Left renal pelvis (tissue), 4 donors: ENCODE measurements around the gene TXNL4A. TPM values are rescaled to one million over a fixed set of nuclear protein-coding genes. Genes with fewer than 3 reads are reported as not detected.
"Not testable (repeated sequence)": the region's sequence is repeated elsewhere in the genome, so short reads cannot be mapped to it uniquely, and the experiment has no call there.

Experiments used
- DNase-seq, 4 donors: peaks; one replicate each; pipeline ENCODE4 v3.0.0-alpha.2; 2013; ENCODE audit warnings: low read depth in 4 of 4, low spot score in 3 of 4
- polyA plus RNA-seq, 4 donors: library from polyadenylated mRNA; unstranded; fragments of 120-200 nt; gene quantifications; one replicate each; pipeline ENCODE4 v1.2.1, GENCODE V29; 2013; ENCODE audit not compliant: insufficient read length in 4 of 4

The TXNL4A gene
- polyA plus RNA-seq, 4 donors: 73.3 to 97.3 (median 92.0) TPM

DNA sequence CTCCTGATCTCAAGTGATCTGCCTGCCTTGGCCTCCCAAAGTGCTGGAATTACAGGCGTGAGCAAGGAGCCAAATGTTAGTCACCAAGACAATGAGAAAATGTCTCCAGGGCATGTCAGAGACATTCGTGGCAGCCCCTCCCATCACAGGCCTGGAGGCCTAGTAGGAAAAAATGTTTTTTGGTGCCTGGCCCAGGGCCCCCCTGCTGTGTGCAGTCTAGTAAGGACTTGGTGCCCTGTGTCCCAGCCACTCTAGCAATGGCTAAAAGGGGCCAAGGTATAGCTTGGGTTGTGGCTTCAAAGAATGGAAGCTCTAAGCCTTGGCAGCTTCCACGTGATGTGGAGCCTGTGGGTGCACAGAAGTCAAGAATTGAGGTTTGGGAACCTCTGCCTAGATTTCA lies 12.5 kb upstream of the TXNL4A start:
- DNase-seq: no peak

DNA sequence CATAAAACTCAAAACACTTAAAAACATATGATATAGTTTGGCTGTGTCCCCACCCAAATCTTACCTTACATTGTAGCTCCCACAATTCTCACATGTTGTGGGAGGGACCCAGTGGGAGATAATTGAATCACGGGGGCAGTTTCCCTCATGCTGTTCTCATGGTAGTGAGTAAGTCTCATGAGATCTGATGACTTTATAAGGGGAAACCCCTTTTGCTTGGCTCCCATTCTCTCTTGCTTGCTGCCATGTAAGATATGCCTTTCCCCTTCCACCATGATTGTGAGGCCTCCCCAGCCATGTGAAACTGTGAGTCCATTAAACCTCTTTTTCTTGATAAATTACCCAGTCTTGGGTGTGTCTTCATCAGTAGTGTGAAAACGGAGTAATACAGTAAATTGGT lies 11.3 kb upstream of the TXNL4A start:
- not testable (repeated sequence) for DNase-seq

DNA sequence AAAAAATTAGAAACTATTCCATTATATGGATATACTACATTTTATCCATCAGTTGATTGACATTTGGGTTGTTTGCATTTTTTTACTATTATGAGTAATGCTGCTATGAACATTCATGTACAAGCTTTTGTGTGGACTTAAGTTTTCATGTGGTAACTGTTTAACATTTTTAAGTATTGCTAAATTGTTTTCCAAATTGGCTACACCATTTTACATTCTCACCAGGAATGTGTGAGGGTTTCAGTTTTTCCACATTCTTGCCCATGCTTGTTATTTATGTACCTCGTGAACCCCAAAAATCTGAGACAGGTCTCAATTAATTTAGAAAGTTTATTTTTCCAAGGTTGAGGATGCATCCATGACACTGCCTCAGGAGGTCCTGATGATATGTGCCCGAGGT lies 3.1 kb upstream of the TXNL4A start:
- no peak for DNase-seq

DNA sequence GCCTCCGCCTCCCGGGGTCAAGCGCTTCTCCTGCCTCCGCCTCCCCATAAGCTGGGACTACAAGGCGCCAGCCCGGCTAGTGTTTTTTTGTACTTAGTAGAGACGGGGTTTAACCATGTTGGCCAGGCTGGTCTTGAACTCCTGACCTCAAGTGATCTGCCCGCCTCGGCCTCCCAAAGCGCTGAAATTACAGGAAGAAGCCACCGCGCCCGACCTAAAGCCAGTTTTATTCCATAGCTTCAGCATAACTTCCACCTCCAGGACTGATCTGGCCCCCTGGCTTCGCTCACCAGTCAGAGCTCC lies 783 bp upstream of the TXNL4A start:
- no peak for DNase-seq

DNA sequence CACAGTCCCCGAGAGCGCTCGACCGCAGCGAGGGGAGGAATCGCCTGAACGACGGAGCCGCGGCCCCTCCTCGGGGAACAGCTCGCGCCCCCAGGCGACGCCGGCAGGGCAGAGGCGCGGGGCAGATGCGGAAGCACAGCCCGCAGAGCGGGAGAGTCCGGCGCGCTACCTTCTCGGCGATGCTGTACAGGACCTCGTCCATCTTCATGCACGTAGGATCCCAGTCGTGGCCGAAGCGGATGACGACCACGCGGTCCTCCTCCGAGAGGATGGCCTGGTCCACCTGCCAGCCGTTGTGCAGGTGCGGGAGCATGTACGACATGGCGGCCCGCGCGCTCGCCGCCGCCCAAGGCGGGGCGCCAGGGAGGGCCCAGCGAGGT lies 302 bp downstream of the TXNL4A start:
- peak in 3 of 4 donors; percentile 22 to 47 (median 34) for DNase-seq

DNA sequence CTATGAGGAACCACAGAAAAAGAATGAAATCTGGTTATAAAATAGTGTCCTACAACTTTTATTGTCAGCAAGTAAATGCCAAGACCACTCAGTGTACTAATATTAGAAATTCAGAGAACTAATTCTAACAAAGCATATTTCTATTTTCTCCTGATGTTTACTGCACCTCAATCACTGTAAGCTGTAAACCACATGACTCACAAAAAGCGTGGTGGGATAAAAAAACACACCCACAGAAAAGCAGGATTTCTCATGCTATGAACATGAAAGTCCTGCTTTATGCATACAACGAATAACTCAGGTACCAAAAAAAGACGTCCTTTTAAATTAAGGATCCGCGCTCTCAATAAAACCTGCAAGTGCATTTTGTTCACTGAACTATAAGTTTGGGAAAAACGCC lies 797 bp downstream of the TXNL4A start:
- DNase-seq: no peak

DNA sequence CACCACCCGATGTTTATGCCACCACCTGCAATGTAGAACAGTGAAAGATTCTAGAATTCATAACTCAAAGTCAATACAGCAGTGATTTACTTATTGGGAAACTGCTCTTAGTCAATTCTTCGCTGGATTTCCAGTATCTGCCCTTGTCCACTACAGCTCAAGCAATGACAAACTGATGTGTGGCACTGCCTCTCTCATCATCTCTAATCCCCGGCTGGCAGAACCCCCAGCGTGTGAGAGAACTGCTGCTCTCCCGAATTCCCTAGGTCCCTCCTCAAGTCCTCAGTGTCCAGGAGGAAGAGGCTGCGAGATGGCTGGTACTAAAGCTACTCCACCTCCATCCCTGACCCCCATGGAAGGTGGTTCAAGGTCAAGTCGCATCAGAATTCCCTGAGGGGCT lies 1.6 kb downstream of the TXNL4A start:
- DNase-seq: no peak

DNA sequence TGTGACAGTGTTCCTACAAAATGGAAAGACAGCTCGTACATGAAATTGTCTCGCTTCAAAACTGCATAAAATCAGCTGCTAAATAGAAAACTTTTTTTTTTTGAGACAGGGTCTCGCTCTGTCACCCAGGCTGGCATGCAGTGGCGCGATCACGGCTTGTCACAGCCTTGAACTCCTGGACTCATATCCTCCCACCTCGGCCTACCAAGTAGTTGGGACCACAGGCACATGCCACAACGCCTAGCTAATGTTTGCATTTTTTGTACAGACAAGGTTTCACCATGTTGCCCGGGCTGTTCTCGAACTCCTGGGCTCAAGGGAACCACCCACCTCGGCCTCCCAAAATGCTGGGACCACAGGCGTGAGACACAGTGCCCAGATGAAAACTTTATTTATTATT lies 3.2 kb downstream of the TXNL4A start:
- no peak for DNase-seq

DNA sequence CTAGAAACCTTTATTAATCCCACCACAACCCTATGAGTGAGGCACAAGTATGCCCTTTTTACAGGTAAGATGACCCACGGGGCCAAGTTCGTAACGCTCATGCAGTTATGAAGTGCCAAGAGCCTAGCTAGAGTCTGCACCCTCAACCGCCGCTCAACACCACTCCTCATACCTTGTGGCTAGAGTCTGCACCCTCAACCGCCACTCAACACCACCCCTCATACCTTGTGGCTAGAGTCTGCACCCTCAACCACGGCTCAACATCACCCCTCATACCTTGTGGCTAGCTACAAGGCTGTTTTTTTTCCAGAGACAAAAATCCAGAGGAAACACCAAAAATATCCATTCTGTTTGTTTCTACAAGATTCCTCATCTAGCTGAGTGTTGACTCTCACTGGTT lies 4.6 kb downstream of the TXNL4A start:
- DNase-seq: no peak

DNA sequence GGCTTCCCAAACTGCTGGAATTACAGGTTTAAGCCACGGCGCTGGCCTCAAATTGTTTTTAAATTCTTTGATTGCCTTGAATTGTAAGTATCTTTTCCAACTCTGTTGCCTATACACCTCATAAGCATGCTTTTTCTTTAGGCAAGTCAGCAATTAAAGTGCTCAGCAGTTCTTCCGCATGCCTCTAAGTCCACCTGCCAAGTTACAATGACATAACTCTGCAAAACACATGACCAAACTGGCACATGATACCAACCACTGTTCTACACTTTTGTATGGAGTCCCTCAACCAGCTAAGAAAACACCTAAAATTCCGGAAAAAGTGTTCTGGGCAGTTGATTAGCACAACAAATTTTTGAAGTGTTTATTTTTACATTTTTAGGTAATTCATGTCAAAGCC lies 5.1 kb downstream of the TXNL4A start:
- DNase-seq: no peak

DNA sequence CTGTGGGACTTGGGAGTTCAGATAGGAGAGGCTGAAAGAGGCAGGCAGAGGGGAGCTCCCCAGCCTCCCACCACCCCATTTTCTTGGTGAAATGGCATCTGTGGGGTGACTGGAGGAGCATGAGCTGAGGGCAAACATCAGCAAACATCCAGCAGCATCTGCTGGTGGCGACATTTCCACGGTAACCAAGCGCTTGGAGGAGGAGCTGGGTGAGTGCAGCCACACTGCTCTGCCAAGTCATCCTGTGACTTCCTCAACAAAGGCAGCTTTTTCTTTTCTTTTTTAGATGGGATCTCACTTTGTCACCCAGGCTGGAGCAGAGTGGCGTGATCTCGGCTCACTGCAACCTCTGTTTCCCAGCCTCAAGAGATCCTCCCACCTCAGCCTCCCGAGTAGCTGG lies 5.6 kb downstream of the TXNL4A start:
- DNase-seq: no peak

DNA sequence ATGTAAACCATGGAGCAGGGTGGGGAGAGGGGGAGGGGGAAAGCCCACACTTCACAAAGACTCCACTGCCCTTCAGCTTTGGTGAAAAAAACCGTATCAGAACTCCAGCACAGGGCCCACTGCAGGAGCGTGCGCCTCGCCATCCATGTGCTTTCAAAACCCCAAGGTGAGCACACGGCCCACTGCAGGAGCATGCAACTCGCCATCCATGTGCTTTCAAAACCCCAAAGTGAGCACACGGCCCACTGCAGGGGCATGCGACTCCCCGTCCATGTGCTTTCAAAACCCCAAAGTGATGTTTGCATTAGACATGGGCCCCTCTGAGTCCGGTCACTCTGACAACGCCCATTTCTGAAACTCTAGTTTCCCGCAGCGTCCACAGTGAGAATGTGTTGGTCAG lies 7.8 kb downstream of the TXNL4A start:
- no peak for DNase-seq

DNA sequence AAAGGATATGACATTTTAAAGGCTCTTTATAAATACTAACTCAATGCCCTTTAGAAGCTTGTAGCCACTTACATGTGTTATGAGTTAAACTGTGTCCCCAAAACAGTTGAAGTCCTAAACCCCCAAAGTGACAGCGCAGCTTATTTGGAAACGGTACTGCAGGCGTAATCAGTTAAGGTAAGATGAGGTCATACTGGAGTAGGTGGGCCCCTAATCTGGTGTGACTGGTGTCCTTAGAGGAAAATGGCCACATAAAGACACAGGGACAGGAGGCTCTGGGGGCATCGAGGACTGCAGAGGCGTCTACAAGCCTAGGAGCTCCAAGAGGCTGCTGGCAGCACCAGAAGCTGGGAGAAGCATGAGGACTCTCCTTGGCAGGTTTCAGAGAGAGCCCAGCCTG lies 8.5 kb downstream of the TXNL4A start:
- DNase-seq: no peak

DNA sequence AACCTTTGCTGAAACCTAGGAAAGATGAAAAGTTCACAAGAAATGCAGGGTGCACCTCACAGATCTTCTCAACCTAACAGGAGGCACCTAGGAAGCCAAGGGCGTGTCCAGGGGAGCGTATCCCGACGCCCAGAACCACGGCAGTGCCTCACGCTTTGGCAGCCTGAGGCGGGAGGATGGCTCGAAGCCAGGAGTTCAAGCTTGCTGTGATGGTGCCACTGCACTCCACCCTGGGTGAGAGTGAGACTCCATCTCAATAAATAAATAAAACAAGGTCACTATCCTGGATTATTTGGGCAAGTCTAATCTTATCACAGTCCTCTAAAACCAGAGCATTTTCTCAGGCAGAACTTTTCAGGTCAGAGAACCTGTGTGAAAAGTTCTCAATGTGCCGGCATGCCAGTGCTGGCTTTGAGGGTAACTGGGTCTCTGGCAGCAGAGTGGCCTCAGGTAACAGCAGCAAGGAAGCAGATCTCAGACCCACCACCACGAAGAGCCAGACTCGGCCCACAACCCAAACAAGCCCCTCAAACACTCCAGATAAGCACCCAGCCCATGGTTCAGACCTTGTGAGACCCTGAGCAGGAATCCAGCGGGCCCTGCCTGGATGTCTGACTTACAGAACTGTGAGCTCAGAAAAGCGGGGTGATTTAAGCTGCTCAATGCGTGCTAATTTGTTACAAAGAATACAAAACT lies 12.2 kb downstream of the TXNL4A start:
- DNase-seq: no peak

DNA sequence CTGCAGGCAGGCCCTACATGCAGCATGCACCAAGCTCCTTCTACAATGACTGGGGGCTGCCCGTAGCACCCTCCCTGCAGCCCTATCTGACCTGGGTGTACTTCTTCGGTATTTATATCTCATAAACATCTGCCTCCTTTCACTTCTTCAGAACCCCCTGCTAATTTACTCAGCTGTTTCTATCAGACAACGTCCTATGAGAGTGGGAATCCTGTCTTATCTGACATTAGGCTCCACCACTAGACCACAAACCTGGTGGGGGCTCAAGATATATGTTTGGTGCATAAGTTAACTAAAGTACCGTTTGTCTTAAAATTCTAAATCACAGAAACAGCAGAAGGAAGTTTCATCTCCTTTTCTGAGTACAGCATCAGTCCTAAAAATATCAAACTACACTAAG lies 13.3 kb downstream of the TXNL4A start:
- DNase-seq: no peak

DNA sequence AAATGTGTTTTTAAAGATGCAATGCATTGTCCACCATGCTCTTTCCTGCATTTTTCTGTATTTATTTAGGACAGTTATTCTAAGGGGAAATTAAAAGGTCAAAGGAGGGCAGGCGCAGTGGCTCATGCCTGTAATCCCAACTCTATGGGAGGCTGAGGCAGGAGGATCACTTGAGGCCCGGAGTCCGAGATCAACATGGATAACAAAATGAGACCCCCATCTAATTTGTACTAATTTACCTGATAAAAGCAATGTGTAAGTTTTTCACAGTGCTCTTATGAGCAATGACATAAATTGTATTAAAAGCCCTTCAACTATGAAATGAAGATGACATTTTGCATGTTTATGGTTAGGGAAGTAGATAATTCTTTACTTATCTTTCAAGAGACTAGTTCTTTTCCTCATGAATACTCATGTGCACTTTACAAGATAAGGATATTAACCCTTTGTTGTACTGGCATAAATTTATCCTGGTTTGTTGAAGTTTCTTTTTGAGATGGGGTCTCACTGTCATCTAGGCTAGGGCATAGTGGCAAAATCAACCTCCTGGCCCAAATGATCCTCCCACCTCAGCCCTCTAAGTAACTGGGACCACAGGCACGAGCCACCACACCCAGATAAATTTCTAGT lies 14.2 kb downstream of the TXNL4A start:
- no peak for DNase-seq

DNA sequence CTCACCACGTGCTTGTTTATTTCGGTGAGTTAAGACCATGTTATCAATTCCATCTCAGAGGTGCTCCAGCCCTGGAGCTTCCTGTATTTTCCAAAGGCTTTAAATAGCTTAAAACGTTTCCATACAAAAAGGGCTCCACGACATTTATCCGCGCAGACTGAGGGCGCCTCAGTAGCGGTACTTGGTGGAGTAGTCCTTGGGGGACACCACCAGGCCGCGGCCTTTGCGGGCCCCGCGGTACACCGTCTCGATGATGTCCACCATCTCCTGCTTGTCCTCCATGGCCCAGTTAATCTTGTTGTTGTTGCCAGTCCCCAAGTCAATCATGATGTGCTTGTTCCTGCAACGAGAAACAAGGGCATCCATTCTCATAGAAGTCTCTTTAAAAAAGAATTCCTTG lies 14.8 kb downstream of the TXNL4A start:
- no peak for DNase-seq

DNA sequence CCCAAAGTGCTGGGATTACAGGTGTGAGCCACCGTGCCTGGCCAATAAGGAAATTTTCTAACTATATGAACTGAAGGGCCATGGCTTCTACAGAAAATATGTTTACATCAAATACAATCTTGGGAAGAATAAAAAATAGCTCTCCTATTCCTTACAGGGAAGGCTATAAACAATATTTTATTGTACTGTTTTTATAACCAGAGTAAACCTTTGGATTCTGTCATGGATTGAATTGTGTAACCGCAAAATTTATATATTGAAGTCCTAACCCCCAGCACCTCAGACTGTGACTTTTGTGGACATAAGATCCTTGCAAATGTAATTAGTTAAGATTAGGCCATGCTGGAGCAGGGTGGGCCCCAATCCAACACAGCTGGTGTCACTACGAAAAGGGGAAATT lies 15.6 kb downstream of the TXNL4A start:
- DNase-seq: no peak

DNA sequence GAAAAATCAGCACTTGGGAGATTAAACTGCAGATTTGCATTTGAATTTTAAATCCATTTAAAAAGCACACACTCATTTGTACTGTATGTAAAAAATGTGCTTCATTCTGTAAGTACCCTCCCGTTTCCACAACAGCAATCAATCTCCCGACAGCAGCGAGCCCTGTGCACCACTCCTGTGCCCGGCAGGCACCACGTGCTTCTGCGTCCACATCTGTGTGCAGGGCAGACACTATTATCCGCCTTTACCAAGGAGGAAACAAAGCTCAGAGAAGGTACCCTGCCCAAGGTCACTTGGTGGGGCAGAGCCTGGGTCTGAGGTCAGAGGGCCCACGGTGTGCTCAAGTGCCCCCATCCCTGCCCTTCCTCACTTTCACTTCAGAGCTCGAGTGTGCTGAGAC lies 16.4 kb downstream of the TXNL4A start:
- DNase-seq: no peak

DNA sequence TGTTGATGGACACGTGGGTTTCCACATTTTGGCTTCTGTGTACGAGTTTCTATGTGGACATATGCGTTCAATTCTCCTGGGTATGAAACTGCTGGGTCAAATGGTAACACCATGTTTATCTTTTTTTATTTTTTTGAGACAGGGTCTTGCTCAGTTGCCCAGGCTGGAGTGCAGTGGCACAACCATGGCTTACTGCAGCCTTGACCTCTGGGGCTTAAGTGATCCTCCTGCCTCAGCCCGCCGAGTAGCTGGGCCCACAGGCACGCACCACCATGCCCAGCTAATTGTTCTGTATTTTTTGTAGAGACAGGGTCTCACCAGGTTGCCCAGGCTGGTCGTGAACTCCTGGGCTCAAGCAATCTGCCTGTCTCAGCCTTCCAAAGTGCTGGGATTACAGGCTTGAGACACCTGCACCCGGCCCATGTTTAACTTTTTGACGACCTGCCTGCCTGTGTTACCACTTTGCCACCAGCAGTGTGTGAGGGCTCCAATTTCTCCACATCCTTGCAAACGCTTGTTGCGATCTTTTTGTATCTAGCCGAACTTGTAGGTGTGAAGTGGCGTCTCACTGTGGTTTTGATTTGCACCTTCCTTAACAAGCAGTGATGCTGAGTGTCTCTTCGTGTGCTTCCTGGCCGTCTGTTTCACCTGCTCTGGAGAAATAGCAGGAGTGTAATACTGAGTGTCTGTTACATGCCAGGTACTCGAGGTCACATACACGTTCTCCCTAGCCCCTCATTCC lies 17.0 kb downstream of the TXNL4A start:
- DNase-seq: no peak

DNA sequence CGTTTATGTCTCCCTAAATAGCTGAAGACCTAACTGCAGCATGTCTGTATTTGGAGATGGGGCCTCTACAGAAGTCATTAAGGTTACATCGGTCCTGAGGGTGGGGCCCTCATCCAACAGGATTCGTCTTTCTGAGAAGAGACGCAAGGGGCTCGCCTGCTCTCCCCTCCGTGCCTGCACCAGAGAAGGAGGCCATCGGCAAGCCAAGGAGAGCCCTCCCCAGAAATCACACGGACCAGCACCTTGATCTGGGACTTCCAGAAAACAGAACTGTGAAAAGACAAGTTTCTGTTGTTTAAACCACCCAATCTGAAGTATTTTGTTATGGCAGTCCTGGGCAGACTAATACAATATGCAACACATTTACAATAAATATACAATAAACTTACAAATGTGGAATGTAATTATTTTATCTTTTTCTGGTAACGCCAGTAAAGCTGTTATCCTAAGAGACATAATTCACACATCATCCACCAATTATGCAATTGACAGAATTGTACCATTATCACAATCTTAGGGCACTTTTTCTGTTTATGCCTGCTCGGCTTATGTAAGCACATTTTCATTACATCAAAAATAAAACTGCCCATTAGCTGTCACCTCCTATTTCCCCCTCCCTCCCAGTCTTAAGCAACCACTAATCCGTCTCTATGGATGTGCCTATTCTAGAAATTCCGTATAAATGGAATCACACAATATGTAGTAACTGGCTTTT lies 17.8 kb downstream of the TXNL4A start:
- DNase-seq: no peak
